T-helper 1 cell treated with Interleukin-12 subunit alpha and Interleukin-12 subunit beta and Interleukin-4 antibody, amounts not matched to agents 30 ng/mL and 1 ng/mL, for 36 hours (primary cell): ENCODE measurements around the gene TM9SF4. TPM values are rescaled to one million over a fixed set of nuclear protein-coding genes. Genes with fewer than 3 reads are reported as not detected.

Source experiments
- intact Hi-C: fragments of 100-400 bp; cut with micrococcal nuclease; formaldehyde crosslinking; loops from one replicate; pipeline ENCODE4 v1.15.1; 2024
- total RNA-seq: library from RNA; stranded (reverse); gene quantifications from 2 replicates; pipeline ENCODE4 v1.2.3, GENCODE V29; 2022

TM9SF4 gene
- 44.3 and 44.4 TPM in 2 replicates for total RNA-seq

- intact Hi-C loops, result loop anchor here (1.0 to 2.0 kb wide), 6 partner anchors 98 to 425 kb away; partner anchors contain the start of genes ASXL1, KIF3B, PDRG1 and PLAGL2
These were observed at the start of gene TM9SF4 for GRCh38 chr20:32109392-32110172. Gene TM9SF4 (plus strand): TSS chr20:32109714. CDS start chr20:32109741, 27 bp downstream.

GRCh38 chr20:32062776-32063170, 46.7 kb upstream of the TM9SF4 start:
- intact Hi-C loops, result no loop called here

DNA sequence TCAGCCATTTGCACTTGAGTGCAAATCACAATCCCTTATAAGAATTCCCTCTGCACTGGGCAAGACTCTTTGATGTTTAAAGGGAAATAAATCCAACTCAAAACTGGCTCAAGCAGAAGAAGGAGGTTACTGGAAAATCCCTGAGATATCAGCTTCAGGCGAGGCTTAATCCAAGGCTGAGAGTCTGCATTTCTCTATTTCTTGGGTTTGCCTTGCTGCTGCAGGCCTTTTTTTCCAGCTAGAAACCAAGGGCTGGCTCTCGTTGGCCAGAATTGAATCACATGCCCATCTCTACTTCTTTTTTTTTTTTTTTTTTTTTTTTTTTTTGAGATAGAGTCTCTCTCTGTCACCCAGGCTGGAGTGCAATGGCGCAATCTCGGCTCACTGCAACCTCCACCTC, 45.8 kb upstream of the TM9SF4 start:
- intact Hi-C loops, result no loop called here

DNA sequence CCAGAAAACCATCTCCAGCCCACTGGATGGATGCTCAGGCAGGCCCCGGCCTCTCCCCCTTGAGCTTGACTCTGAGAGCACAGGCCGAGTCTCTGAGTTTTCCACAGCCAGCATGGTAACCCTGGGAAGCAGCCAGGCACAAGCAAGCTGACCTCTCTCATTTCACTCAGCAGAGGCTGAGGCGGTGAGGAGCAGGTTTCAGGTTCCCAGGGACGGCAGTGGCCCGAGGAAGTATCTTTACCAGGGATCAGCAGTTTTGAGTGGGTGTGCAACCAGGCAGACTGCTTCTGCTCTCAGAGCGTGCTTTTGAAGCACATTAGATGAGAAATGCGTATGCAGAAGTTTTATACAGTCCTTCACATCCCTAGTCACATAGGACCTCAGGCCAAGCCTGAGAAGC, 44.8 kb upstream of the TM9SF4 start:
- intact Hi-C loops, result no loop called here

DNA sequence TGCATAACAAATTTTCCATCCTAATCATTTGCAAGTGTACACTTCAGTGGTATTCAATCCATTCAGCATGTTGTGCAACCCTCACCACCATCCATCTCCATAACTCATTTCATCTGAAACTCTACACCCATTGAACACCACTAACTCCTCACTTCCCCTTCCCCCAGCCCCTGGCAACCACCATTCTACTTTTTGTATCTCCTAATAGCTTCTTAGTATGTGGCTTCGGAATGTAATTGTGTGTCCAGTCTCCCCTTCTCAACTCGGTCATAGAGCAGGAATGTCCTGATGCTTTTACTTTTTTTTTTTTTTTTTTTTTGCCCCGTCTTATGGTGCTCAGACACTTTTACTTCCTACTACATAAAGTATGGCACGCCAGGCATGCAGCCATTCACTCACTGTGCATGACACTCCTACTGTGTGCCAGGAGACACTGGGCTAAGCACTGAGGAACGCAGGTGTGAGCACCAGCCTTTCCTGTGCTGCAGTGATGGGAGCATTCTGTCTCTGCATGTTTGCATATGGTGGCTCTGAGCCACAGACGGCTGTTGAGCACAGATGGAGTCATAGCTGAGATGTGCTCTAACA, 42.2 kb upstream of the TM9SF4 start:
- intact Hi-C loops, result no loop called here

DNA sequence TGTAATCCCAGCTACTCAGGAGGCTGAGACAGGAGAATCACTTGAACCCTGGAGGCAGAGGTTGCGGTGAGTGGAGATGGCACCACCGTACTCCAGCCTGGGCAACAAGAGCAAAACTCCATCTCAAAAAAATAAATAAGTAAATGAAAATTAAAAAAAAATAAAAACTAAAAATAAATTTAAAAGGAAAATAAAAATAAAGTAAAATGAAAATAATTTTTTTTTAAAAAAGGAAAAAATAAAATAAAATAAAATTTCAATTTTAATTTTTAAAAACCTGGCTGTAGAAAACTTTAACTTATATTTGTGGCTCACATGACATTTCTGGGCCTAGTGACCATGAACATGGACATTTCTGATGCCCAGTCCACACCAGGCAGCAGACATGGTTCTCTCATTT, 41.3 kb upstream of the TM9SF4 start:
- intact Hi-C loops, result no loop called here

DNA sequence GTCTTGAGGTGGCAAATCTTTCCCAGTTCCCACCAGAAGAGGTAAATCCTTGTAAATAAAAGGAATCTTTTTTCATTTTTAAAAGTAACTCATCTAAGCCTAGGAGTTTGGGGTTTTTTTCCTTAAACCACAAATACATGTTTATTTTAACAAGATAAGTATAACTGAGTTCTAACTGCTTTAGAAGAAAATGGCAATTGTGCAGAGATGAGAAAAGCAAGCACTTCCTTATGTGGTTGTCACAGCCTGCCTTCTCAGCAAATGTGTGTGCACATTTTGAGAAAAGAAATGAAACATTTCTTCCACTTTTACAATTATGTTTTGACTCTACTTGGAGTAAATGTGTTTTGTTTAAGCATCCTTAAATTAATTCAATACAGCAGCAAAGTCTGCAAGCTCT, 39.8 kb upstream of the TM9SF4 start:
- intact Hi-C loops, result no loop called here

GRCh38 chr20:32070282-32070681, 39.2 kb upstream of the TM9SF4 start:
- intact Hi-C loops, result no loop called here

DNA sequence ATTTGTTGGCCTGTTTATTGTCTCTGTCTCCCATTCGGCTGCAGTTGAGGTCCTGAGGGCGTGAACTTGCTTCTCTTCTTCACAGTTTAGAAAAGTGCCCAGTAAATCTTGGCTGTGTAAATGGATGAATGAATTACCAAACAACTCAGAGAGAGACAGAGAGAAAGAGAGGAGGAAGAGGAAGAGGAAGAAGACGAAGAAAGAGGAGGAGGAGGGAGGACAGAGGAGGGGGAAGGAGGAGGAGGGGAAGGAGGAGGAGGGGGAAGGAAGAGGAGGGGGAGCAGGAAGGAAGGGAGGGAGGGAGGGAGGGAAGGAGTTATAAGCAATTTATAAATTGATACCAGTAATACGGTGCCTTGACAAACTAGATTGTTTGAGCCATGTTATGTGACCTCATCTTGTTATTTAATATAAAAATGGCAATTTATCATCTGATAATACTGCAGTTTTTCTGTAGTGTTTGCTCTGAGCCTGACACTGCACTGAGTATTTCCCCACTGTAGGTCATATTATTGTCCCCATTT, 38.8 kb upstream of the TM9SF4 start:
- intact Hi-C loops, result no loop called here

DNA sequence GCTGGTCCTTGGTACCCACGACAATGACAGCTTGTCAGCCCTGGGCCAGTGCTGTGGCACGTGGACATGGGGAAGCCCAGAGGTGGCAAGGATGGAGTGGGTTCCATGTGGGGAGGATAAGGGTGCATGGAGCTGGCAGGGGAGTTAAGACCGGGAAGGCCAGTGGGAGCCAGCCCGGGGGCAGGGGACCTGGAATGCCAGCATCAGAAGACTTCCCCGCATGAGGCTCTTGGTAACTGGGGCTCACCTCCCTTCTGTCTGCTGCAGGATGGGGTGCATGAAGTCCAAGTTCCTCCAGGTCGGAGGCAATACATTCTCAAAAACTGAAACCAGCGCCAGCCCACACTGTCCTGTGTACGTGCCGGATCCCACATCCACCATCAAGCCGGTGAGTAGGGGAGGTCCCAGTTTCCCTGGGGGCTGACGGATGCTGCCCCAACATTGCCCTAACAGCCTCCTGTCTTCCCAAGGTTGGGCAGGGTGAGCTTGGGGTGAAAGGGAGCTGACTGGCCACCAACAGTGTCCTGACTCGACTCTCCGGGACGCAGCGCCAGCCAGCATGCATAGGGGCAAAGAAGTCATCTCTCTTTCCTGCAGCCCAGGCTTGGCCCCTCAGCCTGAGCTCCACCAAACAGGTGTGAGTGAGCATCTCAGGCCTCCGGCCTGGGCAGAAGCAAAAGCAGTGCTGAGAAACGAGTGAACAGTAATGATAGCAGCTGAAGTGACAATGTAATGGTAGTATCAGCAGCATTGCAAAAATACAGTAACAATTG, 37.9 kb upstream of the TM9SF4 start:
- intact Hi-C loops, result no loop called here

DNA sequence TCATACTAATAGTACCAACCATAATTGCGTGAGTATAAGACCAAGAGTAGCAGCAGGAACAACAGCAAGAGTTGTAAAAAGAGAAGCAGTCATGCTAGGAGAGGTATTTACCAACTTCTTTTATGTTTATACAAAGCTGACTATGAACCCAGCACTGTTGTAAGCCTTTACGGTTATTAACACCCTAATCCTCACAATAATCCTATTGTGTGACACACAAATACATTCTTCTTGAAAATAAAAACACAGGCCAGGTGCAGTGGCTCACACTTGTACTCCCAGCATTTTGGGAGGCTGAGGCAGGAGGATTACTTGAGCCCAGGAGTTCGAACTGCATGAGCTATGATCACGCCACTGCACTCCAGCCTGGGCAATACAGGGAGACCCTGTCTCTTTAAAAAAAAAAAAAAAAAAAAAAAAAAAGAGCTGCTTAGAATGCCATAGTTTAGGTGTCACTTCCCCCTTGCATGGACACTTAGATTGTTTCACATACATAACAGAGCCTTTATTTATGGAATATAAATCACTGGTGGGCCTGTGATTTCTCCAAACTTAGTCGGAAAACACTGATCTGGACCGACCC, 37.3 kb upstream of the TM9SF4 start:
- intact Hi-C loops, result no loop called here

DNA sequence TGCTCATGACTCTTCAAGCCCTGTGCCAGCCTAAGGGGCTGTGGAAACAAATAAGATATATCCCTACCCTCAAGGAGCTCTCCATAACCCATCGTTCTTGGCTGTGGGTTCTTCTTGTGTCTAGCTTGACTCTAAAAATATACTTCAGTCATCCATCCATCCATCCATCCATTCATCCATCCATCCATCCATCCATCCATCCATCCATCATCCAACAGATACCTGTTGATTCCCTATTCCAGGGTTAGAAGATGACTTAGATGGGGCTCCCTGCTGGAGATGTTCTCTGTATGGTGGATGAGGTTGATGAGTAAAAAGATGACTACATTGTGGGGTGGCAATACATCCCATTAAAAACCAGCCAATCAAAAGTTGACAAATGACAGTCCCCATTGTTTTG, 34.0 kb upstream of the TM9SF4 start:
- intact Hi-C loops, result no loop called here

- intact Hi-C loops, result no loop called here
These were observed 32.3 kb upstream of the TM9SF4 start for GRCh38 chr20:32077190-32077589.

- intact Hi-C loops, result no loop called here
These were observed 31.2 kb upstream of the TM9SF4 start for GRCh38 chr20:32078322-32078721.

DNA sequence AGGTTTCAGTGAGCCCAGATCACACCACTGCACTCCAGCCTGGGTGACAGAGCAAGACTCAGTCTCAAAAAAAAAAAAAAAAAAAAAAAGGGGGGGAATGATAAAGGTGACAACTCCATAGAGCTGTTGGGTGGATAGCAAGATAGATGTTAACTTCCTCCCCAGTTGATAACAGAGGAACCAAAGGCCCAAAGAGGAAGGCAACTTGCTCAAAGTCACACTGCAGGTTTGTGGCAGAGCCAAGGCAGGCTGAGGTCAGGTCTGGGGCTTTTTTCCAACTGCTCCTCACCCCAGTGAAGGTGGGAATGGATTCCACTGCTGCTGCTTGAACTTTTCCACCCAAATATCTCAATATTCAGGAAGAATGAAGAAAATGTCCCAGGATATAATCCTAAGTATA, 30.7 kb upstream of the TM9SF4 start:
- intact Hi-C loops, result no loop called here

GRCh38 chr20:32079655-32080109, 29.8 kb upstream of the TM9SF4 start:
- intact Hi-C loops, result no loop called here

GRCh38 chr20:32080783-32081182, 28.7 kb upstream of the TM9SF4 start:
- intact Hi-C loops, result no loop called here

- intact Hi-C loops, result no loop called here
These were observed 26.0 kb upstream of the TM9SF4 start for GRCh38 chr20:32083469-32083868.

DNA sequence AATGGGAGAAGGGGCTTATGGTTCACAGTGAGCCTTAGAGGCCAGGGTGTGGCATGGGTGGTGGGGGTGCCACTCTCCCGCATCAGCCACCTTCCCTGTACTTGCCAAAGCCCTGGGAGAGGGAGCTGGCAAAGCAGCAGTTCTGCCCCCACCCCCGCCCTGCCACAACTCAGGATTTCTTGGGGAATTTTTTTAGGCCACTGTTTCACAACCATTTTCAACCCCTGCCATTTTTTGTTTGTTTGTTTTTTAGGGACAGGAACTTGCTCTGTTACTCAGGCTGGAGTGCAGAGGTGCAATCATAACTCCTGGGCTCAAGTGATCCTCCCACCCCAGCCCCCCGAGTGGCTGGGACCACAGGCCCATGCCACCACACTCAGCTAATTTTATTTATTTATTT, 22.4 kb upstream of the TM9SF4 start:
- intact Hi-C loops, result no loop called here

DNA sequence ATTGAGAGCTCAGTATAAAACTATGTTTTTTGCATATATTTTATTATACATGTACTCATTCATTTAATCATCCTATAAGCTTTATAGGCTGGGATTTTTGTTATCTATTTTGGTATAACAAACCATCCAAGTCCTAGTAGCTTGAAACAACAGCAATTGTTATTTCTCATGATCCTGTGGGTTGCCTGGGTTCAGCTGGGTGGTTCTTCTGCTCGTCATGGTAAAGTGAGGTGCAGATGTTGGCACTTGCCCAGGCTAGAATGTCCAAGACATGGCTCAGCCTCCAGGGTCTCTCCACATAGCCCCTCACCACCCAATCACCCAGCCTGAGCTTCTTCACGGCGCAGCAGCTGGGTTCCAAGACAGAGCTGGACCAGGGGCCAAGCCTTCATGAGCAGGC, 20.8 kb upstream of the TM9SF4 start:
- intact Hi-C loops, result no loop called here

GRCh38 chr20:32089637-32090362, 19.7 kb upstream of the TM9SF4 start:
- intact Hi-C loops, result no loop called here
